HG03575 (cell line): ENCODE measurements around the gene RASA3.

ENCODE experiments used
- ATAC-seq: cut with Tn5 transposase; IDR thresholded peaks from one replicate; pipeline ENCODE4 v1.9.1; 2021; ENCODE audit not compliant: unreplicated experiment, insufficient number of reproducible peaks, low FRiP score; ENCODE audit errors: extremely low read depth

Gene RASA3

GRCh38 chr13:113962386-113962785 lies 170.0 kb downstream of the RASA3 start:
- no peak for ATAC-seq

- no peak for ATAC-seq
Observed at GRCh38 chr13:113960276-113960948, 172.0 kb downstream of the RASA3 start.

- ATAC-seq, result no peak
Observed at GRCh38 chr13:113959198-113959597, 173.2 kb downstream of the RASA3 start.

- ATAC-seq, result no peak
Observed at GRCh38 chr13:113958373-113958772, 174.1 kb downstream of the RASA3 start.

GRCh38 chr13:113956571-113956970 lies 175.9 kb downstream of the RASA3 start:
- ATAC-seq, result no peak

GRCh38 chr13:113955691-113956090 lies 176.7 kb downstream of the RASA3 start:
- no peak for ATAC-seq

- no peak for ATAC-seq
Observed at GRCh38 chr13:113955235-113955634, 177.2 kb downstream of the RASA3 start.

GRCh38 chr13:113954046-113954835 lies 178.2 kb downstream of the RASA3 start:
- no peak for ATAC-seq

- ATAC-seq, result no peak
Observed at GRCh38 chr13:113953561-113953960, 178.9 kb downstream of the RASA3 start.

GRCh38 chr13:113952983-113953520 lies 179.4 kb downstream of the RASA3 start:
- ATAC-seq, result no peak

- no peak for ATAC-seq
Observed at GRCh38 chr13:113952151-113952982, 180.1 kb downstream of the RASA3 start.

- ATAC-seq, result no peak
Observed at GRCh38 chr13:113951246-113951999, 181.0 kb downstream of the RASA3 start.

GRCh38 chr13:113950451-113951245 lies 181.8 kb downstream of the RASA3 start:
- ATAC-seq, result no peak

GRCh38 chr13:113949546-113949945 lies 182.9 kb downstream of the RASA3 start:
- ATAC-seq, result no peak

GRCh38 chr13:113948034-113948742 lies 184.2 kb downstream of the RASA3 start:
- ATAC-seq, result no peak

- no peak for ATAC-seq
Observed at GRCh38 chr13:113947311-113948033, 185.0 kb downstream of the RASA3 start.
